ENCODE results near the gene ARHGAP8. TPM values are rescaled to one million over a fixed set of nuclear protein-coding genes. Genes with fewer than 3 reads are reported as not detected.

The ARHGAP8 gene
- total RNA-seq (2022; extraction: Qiagen RNA extraction): 1.2 to 2.5 TPM (median 1.8 TPM) in 5 replicates

DNA sequence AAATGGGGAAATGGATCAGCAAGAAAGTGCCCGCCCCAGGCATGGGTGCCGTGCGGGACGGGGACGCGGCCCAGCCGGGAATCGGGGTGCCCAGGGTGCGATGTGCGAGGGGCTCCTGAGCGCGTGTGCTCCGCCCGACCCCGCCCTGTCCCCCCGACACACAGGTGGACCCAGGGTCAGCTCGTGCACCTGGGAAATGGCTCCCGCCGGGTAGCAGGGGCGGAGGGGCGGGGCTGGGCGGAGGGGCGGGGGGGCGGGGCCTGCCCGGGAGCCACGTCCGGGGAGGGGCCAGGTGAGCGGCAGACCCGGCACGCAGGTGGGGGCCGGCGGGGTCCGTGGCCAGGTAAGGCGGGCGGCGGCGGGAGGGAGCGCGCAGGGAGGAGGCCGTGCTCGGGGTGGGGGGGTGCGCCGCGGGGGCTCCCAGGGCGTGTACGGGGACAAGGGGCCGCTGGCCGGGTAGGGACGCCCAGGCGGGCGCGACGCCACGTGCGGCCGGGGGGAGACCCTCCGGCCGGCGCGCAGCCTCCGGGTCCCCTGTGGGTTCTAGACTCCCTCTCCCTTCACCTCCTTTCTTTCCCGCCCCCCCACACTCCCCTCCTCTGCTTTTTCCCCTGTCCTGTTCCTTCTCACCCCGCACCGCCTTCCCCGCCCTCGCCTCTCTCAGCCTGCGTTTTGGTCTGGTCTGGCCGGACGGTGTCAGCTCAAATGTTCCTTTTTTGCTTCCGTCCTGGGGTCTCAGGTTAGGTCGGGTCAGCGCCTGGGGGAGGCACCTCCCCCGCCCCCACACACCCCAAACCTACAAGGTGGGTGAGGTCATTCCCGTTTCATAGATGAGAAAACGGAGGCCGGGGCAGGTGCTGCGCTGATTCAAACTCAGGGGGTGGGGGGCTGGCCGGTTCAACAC is at the start of gene ARHGAP8:
Gene ARHGAP8, plus strand, starts transcription at position 291 of the 904 bp plus-strand sequence. CDS start 33,953 bp downstream, outside the sequence.

Other genes starting within 250 kb of the ARHGAP8 start
- 9.6 to 16.2 TPM (median 15.1 TPM) in 5 replicates for gene PRR5, start 50.4 kb upstream of the ARHGAP8 start, total RNA-seq (2022; extraction: Qiagen RNA extraction)

Measured in A549 treated with Mapracorat at 1 μM for 4 hours (cell line).